HAP-1 (cell line): ENCODE measurements around the gene CASP4.

Experiments used
- DNase-seq, 2 experiments: peaks; one replicate each; pipeline ENCODE4 v3.0.0-alpha.2; 2016 to 2020; ENCODE audit warnings: low spot score in 2 of 2
- H3K27me3 ChIP-seq: fragments of 250-450 bp; sonication (Bioruptor Pico); 2 replicates; pipeline ENCODE4 v1.5.1; 2020; ENCODE audit warnings: low read depth, mild to moderate bottlenecking, moderate library complexity
- H3K36me3 ChIP-seq: fragments of 250-450 bp; sonication (Bioruptor Pico); replicated peaks from 2 replicates; pipeline ENCODE4 v1.5.1; 2020; ENCODE audit warnings: mild to moderate bottlenecking
- H3K4me1 ChIP-seq: fragments of 250-450 bp; sonication (Bioruptor Pico); 2 replicates; pipeline ENCODE4 v1.5.1; 2020; ENCODE audit warnings: mild to moderate bottlenecking
- H3K4me3 ChIP-seq: fragments of 250-450 bp; sonication (Bioruptor Pico); 2 replicates; pipeline ENCODE4 v1.5.1; 2020; ENCODE audit warnings: mild to moderate bottlenecking, moderate library complexity
- H3K9me3 ChIP-seq: fragments of 250-450 bp; sonication (Bioruptor Pico); 2 replicates; pipeline ENCODE4 v1.5.1; 2020; ENCODE audit warnings: mild to moderate bottlenecking, moderate library complexity
- in situ Hi-C: fragments of 300-500 bp; cut with MboI; formaldehyde crosslinking; loops from 3 replicates; pipeline ENCODE4 v1.14.3; 2020; ENCODE audit warnings: low sequenced_read_pairs, inconsistent platforms, mixed read lengths

CASP4 gene

DNA sequence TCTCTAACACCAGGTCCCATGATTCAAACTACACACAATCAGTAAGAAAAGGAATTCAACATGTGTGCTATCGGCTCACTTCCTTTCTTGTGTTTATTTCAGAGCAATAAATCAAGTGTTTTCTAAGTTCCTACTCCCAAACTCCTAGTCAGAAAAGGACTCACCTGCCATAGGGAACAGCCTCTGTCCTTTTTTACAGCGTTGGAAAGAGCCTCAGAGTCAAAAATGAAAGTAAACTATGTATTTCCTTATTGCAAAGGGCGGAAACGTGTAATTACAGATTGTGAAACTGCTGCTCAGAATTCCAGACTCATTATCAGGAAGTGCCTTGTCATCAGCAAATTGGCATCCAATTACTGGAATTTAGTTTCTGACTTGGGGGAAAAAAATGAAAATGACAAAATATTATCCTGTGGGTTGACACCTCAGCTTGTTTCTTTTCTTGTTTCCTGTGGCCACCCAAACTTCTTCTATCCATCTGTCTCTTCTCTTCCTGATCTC is at the start of gene CASP4:
TSS of gene CASP4 (minus strand) at position 220 of the 501 bp plus-strand sequence. CDS start at position 171, 49 bp downstream.
- no peaks in the 10 kb centered on the region for H3K9me3 ChIP-seq
- no peaks in the 10 kb centered on the region for H3K4me1 ChIP-seq
- no peaks in the 10 kb centered on the region for H3K36me3 ChIP-seq
- no peak within 1 kb of the TSS for H3K4me3 ChIP-seq
- DNase-seq, result no peak
- no peaks in the 10 kb centered on the region for H3K27me3 ChIP-seq
- in situ Hi-C loops, result no loop called here

- no peaks in the 10 kb centered on the region for H3K36me3 ChIP-seq
- no peak for DNase-seq
- no peaks in the 10 kb centered on the region for H3K27me3 ChIP-seq
- H3K9me3 ChIP-seq, result no peaks in the 10 kb centered on the region
- in situ Hi-C loops, result no loop called here
- H3K4me3 ChIP-seq, result no peak overlapping the region
- no peaks in the 10 kb centered on the region for H3K4me1 ChIP-seq
Observed at GRCh38 chr11:105007463-105007862, 39.1 kb upstream of the CASP4 start.

DNA sequence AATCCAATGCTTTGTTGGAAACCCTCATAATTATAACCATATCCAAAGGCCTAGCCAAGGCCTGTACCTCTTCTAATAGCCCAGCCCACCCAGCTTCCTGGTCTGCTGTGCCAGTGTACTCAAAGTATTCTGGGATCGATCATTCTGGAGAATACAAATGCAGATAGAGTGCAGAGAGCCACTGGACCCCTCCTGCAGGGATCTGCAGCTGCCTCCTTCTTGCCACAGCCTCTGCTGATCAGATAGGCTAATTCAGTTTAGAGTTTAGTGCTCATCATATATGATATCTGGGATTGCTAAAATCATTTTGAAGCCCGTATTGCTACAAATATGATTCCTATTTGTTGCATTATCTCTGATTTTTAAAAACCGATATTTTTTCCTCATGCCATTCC is 37.1 kb upstream of the CASP4 start:
- no peak for DNase-seq
- H3K4me3 ChIP-seq, result no peak overlapping the region
- H3K4me1 ChIP-seq, result no peaks in the 10 kb centered on the region
- H3K9me3 ChIP-seq, result no peaks in the 10 kb centered on the region
- H3K36me3 ChIP-seq, result no peaks in the 10 kb centered on the region
- H3K27me3 ChIP-seq, result no peaks in the 10 kb centered on the region
- in situ Hi-C loops, result no loop called here

DNA sequence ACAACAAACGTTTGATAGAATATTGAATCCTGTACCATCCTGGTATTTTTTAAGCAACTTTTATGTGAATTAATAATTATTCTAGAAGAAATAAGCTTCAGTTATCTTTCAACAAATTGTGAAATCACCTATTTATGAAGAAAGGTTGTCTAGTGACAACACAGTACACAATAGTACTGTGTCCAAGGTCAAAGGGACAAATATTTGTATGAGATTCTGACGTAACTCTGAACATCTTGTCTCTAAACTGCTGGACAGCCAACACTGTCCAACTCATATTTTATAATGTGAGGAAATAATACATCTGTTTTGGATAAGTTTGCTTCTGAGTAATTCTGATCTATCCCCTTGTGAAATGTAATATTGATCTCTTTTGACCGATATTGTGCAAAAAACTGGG is 35.6 kb upstream of the CASP4 start:
- in situ Hi-C loops, result no loop called here
- DNase-seq, result no peak
- no peaks in the 10 kb centered on the region for H3K4me1 ChIP-seq
- H3K36me3 ChIP-seq, result no peaks in the 10 kb centered on the region
- no peaks in the 10 kb centered on the region for H3K9me3 ChIP-seq
- H3K27me3 ChIP-seq, result no peaks in the 10 kb centered on the region
- no peak overlapping the region for H3K4me3 ChIP-seq

GRCh38 chr11:105003151-105003550 is 34.8 kb upstream of the CASP4 start:
- in situ Hi-C loops, result no loop called here
- no peaks in the 10 kb centered on the region for H3K27me3 ChIP-seq
- H3K4me3 ChIP-seq, result no peak overlapping the region
- no peak for DNase-seq
- no peaks in the 10 kb centered on the region for H3K36me3 ChIP-seq
- no peaks in the 10 kb centered on the region for H3K4me1 ChIP-seq
- H3K9me3 ChIP-seq, result no peaks in the 10 kb centered on the region

GRCh38 chr11:105000797-105001196 is 32.4 kb upstream of the CASP4 start:
- Histone ChIP-seq H3K27me3 (no peaks in the 10 kb centered on the region), H3K4me3 (no peak overlapping the region), H3K9me3 (no peaks in the 10 kb centered on the region), H3K36me3 (no peaks in the 10 kb centered on the region), H3K4me1 (no peaks in the 10 kb centered on the region)
- in situ Hi-C loops, result no loop called here
- peak in 1 of 2 experiments; percentile 40 for DNase-seq

DNA sequence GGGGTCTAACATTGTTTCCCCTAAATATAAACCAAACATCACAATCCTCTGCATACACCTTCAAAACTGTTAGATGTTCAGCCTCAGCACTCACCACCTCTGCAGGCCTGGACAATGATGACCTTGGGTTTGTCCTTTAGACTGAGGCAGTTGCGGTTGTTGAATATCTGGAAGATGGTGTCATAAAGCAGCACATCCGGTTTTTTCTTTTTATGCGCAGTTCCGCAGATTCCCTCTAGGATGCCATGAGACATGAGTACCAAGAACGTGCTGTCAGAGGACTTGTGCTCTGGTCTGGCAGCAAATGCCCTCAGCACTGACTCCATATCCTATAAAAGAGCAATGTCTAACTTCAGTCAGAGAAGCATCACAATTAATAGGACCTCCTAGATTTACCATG is 31.8 kb upstream of the CASP4 start:
- H3K36me3 ChIP-seq, result no peaks in the 10 kb centered on the region
- H3K27me3 ChIP-seq, result no peaks in the 10 kb centered on the region
- H3K4me3 ChIP-seq, result no peak overlapping the region
- DNase-seq, result peak in 1 of 2 experiments; percentile 8
- H3K4me1 ChIP-seq, result no peaks in the 10 kb centered on the region
- H3K9me3 ChIP-seq, result no peaks in the 10 kb centered on the region
- in situ Hi-C loops, result no loop called here

DNA sequence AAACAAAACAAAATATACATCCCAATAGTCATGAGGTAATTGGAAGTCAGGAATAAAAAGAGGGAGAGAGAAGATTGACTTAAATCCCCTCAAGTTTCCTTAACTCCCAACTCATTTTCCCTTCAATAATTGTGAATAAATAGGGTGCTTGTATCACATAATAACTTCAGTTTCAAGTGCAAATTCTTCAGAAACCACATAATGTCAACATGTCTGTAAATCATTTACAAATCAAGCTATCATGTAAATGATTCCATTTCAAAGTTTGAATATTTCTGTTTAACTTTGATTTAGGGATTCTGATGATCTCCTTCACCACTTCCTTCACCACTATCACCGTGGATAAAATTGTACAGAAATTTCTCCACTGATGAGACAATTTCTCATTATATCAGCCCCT is 31.3 kb upstream of the CASP4 start:
- no peaks in the 10 kb centered on the region for H3K4me1 ChIP-seq
- no peak overlapping the region for H3K4me3 ChIP-seq
- no peaks in the 10 kb centered on the region for H3K27me3 ChIP-seq
- DNase-seq, result no peak
- H3K36me3 ChIP-seq, result no peaks in the 10 kb centered on the region
- no peaks in the 10 kb centered on the region for H3K9me3 ChIP-seq
- in situ Hi-C loops, result no loop called here

DNA sequence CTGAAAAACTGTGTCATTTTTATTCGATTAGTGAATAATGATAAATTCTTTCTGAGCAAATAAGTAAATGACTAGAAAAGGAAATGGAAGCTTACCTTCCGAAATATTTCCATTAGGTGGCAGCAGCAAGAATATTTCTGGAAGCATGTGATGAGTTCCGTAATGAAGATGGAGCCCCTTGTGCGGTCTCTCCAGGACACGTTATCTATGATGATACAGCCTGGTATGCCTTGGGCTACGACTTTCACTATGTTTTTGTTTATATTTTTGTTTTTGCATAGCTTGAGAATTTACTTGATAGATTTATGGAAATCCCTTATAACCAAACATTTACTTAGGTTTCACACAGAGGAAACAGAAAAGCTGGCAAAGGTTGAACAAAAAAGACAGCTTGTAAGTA is 28.9 kb upstream of the CASP4 start:
- DNase-seq, result no peak
- no peak overlapping the region for H3K4me3 ChIP-seq
- H3K36me3 ChIP-seq, result no peaks in the 10 kb centered on the region
- no peaks in the 10 kb centered on the region for H3K27me3 ChIP-seq
- H3K4me1 ChIP-seq, result no peaks in the 10 kb centered on the region
- H3K9me3 ChIP-seq, result no peaks in the 10 kb centered on the region
- in situ Hi-C loops, result no loop called here

- no peak overlapping the region for H3K4me3 ChIP-seq
- no peaks in the 10 kb centered on the region for H3K9me3 ChIP-seq
- no peaks in the 10 kb centered on the region for H3K27me3 ChIP-seq
- H3K36me3 ChIP-seq, result no peaks in the 10 kb centered on the region
- no peak for DNase-seq
- H3K4me1 ChIP-seq, result no peaks in the 10 kb centered on the region
- in situ Hi-C loops, result no loop called here
Observed at GRCh38 chr11:104995001-104995408, 26.6 kb upstream of the CASP4 start.

- in situ Hi-C loops, result no loop called here
- H3K4me3 ChIP-seq, result no peak overlapping the region
- H3K9me3 ChIP-seq, result no peaks in the 10 kb centered on the region
- H3K27me3 ChIP-seq, result no peaks in the 10 kb centered on the region
- no peaks in the 10 kb centered on the region for H3K36me3 ChIP-seq
- DNase-seq, result no peak
- H3K4me1 ChIP-seq, result no peaks in the 10 kb centered on the region
Observed at GRCh38 chr11:104992781-104993180, 24.4 kb upstream of the CASP4 start.

DNA sequence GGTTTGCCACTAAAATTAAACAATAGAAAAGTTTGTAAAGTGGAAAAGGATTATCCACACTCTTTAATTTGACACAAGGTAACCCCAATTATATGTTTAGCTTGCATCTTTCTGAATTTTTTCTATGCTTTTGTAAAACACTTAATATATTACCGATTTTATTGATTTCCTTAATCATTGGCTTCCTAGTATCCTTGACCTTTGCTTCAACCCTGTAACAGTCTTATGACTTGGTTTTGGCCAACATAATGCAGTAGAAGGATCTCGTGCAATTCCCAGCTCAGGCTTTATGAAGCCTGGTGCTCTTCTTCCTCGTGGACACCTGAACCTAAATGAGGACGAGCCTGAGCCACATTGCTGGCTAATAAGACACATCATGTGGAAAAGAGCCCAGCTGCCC is 23.6 kb upstream of the CASP4 start:
- in situ Hi-C loops, result no loop called here
- Histone ChIP-seq H3K9me3 (no peaks in the 10 kb centered on the region), H3K36me3 (no peaks in the 10 kb centered on the region), H3K27me3 (no peaks in the 10 kb centered on the region), H3K4me3 (no peak overlapping the region), H3K4me1 (no peaks in the 10 kb centered on the region)
- no peak for DNase-seq

DNA sequence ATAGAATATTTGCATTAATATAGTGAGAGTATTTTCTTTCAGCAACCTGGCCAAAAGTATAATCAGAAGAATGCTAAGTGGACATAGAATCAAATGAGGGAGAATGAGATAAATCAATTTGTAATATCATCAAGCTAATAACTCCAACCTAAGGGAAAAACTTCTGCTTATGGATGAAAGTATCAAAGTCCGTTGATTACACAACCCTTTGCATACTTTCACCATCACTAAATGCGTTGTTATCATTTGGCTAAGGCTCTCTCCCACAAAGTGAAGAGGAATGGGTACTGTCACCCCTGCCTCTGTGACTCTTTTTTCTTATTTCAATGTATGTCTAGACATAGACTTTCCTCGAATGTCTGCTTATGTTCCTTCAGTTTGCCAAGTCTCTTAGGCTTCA is 16.4 kb upstream of the CASP4 start:
- Histone ChIP-seq H3K4me1 (no peaks in the 10 kb centered on the region), H3K27me3 (no peaks in the 10 kb centered on the region), H3K36me3 (no peaks in the 10 kb centered on the region), H3K9me3 (no peaks in the 10 kb centered on the region), H3K4me3 (no peak overlapping the region)
- DNase-seq, result no peak
- in situ Hi-C loops, result no loop called here

DNA sequence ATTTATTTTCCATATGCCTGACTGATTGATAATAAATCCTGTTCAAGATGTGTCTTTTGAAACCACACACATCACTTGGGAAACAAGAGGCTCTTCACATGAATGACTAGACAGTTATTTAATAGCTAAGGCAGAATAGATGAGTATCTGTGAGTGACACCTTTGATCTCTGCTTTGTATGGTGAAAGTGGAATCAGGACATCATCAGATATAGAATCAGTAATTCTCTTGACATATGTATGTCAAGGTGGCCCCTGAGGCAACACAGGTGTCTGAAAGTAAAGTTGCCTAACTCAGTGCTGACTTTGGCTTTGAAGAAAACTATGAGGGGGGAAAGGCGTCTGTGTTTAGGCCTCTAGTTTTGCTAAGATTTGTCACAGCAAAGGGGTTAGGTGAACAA is 11.5 kb upstream of the CASP4 start:
- Histone ChIP-seq H3K36me3 (no peaks in the 10 kb centered on the region), H3K9me3 (no peaks in the 10 kb centered on the region), H3K27me3 (no peaks in the 10 kb centered on the region), H3K4me3 (no peak overlapping the region), H3K4me1 (no peaks in the 10 kb centered on the region)
- DNase-seq, result no peak
- in situ Hi-C loops, result no loop called here

DNA sequence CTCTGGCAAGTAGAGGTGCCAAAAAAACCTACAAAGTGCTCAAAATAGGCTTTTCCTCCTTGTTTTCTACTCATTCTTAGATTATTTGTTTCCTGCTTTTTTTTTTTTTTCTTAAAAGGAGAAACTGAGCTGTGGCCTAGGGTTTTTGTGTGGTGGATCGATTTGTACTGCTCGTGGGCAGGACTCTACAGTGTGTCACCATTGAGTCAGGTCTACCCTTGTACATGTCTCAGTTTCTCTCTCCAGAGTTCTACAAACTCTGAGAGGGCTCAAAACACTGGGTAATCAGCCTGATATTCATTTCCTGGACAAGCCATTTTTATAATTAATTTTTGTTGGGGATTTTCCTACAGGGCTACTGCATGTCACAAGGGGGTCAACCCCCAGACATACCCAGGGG is 5.2 kb upstream of the CASP4 start:
- no peaks in the 10 kb centered on the region for H3K4me1 ChIP-seq
- H3K9me3 ChIP-seq, result no peaks in the 10 kb centered on the region
- no peak for DNase-seq

More for the DNA sequence above, 5.2 kb upstream of the CASP4 start:
- Histone ChIP-seq H3K36me3 (no peaks in the 10 kb centered on the region), H3K27me3 (no peaks in the 10 kb centered on the region), H3K4me3 (no peak overlapping the region)
- in situ Hi-C loops, result no loop called here
